GM10266 (cell line): Measurements from ENCODE around the gene MPP2.

Experiments
- DNase-seq: peaks from one replicate; pipeline ENCODE4 v3.0.0; 2012; ENCODE audit errors: extremely low spot score
- TF ChIP-seq, protein P1 (sequence below): IDR thresholded peaks from 2 replicates; pipeline ENCODE4 v1.5.1; 2012; ENCODE audit warnings: mild to moderate bottlenecking, low read depth; ENCODE audit not compliant: control insufficient read depth, insufficient read depth; ENCODE audit errors: missing control alignments

MPP2 gene

GRCh38 chr17:43841282-43841681 lies 66.1 kb downstream of the MPP2 start:
- no peak for DNase-seq
- TF ChIP-seq, protein P1, sequence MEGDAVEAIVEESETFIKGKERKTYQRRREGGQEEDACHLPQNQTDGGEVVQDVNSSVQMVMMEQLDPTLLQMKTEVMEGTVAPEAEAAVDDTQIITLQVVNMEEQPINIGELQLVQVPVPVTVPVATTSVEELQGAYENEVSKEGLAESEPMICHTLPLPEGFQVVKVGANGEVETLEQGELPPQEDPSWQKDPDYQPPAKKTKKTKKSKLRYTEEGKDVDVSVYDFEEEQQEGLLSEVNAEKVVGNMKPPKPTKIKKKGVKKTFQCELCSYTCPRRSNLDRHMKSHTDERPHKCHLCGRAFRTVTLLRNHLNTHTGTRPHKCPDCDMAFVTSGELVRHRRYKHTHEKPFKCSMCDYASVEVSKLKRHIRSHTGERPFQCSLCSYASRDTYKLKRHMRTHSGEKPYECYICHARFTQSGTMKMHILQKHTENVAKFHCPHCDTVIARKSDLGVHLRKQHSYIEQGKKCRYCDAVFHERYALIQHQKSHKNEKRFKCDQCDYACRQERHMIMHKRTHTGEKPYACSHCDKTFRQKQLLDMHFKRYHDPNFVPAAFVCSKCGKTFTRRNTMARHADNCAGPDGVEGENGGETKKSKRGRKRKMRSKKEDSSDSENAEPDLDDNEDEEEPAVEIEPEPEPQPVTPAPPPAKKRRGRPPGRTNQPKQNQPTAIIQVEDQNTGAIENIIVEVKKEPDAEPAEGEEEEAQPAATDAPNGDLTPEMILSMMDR: no peak

DNA sequence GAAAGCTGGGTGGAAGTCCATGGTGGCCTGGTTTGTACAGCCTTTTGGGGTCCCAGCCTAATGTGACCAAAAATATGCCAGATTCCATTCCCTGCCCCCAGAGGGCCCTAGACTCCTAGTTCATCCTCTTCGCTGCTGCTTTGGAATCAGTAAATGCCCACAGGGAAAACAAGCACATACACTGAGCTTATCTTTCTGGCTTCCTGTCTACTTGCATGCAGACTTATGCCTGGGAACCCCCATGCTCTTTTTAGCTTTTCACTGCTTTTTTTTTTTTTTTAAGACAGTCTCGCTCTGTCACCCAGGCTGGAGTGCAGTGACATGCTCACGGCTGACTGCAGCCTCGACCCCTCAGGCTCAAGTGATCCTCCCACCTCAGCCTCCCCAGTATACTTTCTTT lies 66.5 kb downstream of the MPP2 start:
- TF ChIP-seq, protein P1: no peak
- DNase-seq: no peak

DNA sequence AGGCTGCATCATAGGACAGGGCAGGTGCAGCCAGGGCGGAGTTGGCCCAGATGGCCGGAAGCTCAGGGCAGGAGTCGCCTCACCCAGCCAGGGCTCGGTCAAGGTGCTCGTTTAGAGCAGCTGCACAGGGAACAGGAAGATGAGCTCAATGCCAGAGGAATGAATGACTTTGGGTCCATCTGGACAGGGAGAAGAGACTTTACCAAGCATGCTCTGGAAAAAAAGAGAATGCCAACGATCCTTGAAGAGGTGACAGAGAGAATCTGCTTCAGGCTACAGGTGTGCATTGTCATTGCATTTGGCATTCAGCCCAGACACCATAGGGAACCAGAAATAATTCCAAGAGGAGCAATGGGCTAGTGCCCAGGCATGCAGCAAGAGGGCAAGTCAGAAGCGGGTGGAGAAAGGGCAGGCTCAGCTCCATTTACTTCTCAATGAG lies 67.6 kb downstream of the MPP2 start:
- TF ChIP-seq, protein P1: no peak
- no peak for DNase-seq

DNA sequence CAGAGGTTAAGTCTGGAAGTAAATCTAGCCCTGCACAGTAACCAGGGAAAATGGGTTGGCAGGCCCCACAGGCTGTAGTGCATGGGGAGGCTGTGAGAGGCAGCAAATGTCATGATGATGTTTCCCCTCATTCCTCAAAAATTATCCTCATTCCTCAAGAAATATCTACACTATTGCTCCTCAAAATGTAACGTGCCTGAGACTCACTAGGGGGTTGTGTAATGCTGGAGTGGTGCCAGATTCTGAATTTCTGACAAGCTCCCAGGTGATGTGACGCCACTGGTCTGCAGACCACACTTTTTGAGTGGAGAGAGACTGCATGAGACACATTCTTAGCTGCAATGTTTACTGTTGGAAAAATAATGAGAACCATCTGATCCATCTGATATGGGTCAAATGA lies 73.2 kb downstream of the MPP2 start:
- no peak for DNase-seq
- TF ChIP-seq, protein P1: no peak

- TF ChIP-seq, protein P1: no peak
- DNase-seq: peak; percentile 69
Observed at GRCh38 chr17:43832976-43833829, 74.1 kb downstream of the MPP2 start, which contains the start of gene MPP3. TSS of gene MPP3 (minus strand) at chr17:43833146. CDS start at chr17:43831906, 1,240 bp downstream.

DNA sequence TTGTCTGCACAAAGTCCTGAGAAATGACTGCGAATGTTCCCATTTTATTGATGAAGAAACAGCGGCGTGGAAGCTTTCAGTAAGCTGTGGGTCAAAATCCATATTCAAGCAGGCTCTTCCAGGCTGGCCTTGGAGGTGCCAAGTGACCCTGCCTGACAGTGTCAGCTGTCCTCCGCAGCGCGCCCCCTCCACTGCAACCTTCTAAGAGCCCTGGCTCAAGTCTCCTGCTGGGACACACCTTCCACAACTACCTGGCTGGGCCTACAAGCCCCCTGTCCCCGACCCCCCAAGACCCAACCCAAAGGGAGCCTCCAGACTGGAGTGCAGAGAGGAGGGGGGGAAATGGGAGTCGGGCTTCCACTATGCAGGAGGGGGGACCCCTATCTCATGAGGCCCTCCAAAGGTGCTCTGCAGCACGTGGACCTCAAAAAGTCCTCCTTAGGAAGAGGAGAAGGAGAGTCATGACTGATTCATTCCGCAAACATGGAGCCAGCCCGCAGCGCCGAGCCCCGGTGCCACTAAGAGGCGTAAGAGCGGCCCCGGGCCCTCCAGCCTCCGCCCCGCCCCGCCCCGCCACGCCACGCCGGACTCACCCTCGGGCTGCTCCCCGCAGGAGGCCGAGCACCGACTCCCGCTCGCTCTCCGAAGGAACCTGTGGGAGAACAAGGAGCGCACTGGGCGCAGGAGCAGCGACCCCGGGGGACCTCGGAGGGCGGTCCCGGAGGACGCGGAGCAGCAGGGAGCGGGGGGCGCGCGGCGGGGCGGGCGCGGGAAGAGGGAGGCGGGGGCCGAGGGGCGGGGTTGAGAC lies 75.0 kb downstream of the MPP2 start:
- TF ChIP-seq, protein P1: no peak
- no peak for DNase-seq
